HG03045 (cell line): ENCODE results near the gene MESP1.
A peak's percentile ranks its signal among the peaks of the same experiment; 100 is the strongest.

Experiments used
- ATAC-seq: cut with Tn5 transposase; IDR thresholded peaks from one replicate; pipeline ENCODE4 v1.9.1; 2021; ENCODE audit warnings: mild to moderate bottlenecking, moderate library complexity; ENCODE audit not compliant: unreplicated experiment

MESP1 gene

DNA sequence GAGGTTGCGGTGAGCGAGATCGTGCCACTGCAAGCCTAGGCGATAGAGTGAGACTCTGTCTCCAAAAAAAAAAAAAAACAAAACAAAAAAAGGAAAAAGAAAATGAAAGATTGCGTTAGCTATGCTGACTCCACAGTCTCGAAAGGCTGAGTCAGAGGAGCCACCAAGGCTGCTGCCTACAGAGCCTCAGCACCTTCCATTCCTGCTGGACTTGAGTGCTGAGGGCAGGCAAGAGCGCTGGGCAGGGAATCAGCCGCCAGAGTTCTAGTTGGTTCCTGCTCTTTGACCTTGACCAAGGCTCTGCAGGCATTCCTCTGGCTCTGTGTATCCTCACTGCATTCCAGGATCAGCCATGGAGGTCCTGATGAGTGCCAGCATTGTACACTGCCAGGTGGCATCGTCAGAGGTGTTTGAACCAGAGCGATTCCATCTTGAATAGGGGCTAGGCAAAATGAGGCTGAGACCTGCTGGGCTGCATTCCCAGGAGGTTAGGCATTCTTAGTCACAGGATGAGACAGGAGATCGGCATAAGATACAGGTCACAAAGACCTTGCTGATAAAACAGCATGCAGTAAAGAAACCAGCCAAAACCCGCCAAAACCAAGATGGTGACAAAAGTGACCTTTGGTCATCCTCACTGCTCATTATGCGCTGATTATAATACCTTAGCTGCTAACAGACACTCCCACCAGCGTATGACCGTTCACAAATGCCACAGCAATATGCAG lies 31.0 kb upstream of the MESP1 start:
- ATAC-seq = no peak

DNA sequence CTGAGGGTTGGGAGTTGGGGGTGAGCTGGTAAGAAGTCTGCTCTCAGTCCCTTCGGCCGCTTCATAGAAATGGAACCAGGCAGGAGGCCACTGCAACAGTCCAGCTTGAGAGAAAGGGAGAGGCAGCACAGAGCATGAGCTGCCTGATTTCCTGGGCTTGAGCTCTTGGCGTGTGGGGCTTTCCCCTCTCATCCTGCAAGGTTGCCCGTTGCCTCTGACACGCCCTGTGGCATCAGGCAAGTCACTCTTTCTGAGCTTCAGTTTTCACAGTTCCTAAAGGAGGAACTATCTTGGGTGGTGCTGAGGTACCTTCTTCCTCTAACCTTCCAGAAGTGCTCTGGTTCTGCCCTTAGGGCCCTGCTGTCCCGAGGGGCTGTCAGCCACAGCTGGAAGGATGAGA lies 30.0 kb upstream of the MESP1 start:
- no peak for ATAC-seq

DNA sequence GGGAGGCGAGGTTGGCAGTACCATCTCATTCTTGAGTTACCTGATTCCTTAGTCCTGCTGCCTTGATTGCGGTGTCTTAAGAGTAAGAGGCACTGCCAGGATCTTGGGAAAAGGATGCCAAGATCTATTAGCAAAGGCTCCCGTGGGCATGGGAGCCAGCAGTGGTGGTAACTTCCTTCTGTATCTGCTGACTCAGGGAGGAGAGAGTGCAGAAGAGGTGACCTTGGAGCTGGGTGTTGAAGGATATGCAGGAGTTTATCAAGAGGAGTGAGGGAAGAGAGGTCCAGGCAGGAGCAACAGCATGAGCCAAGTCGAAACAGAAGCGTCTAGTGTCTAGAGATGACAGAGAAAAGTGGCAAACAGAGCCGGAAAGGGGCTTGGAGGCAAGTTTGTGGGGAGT lies 29.6 kb upstream of the MESP1 start:
- ATAC-seq = no peak

DNA sequence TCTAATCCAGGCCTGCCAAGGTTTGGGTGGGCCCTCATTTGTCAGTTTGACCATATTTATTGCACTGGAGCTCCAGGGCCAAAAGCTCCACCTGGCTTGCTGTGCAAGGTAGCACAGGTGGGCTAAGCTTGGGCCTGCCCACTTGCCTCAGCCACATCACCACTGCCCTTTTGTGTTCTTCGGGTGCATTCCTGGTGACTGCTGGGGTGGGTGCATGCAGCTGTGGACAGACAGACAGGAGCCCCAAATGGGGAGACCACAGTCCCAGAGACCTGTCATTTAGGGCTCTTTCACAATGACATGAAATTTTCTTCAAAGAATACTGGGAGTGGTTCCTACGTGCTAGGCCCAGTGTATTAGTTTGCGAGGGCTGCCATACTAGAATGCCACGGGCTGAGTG lies 27.8 kb upstream of the MESP1 start:
- ATAC-seq = no peak

DNA sequence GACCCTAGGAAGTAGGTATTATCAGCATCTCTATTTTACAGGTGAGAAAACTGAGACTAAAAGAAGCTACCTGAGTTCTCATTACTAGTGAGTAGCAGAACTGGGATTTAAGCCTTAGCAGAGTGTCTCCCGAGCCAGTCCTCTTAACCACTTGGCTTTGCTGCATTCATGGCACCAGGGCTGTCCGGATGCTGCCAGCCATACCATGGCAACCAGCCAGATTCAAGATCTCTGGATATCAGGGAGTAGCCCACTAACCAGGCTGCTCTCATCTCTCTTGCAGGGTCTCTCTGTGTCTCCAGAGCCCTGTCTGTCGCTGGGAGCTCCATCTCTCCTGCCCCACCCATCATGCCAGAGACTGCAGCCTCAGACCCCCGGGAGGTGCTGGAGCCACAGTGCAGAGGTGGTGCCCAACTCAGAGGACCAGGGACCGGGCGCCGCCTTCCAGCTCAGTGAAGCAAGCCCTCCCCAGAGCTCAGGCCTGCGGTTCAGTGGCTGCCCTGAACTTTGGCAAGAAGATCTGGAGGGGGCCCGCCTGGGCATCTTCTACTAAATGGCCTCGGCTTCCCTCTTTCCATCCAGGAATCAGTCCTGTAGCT lies 26.8 kb upstream of the MESP1 start:
- ATAC-seq = no peak

DNA sequence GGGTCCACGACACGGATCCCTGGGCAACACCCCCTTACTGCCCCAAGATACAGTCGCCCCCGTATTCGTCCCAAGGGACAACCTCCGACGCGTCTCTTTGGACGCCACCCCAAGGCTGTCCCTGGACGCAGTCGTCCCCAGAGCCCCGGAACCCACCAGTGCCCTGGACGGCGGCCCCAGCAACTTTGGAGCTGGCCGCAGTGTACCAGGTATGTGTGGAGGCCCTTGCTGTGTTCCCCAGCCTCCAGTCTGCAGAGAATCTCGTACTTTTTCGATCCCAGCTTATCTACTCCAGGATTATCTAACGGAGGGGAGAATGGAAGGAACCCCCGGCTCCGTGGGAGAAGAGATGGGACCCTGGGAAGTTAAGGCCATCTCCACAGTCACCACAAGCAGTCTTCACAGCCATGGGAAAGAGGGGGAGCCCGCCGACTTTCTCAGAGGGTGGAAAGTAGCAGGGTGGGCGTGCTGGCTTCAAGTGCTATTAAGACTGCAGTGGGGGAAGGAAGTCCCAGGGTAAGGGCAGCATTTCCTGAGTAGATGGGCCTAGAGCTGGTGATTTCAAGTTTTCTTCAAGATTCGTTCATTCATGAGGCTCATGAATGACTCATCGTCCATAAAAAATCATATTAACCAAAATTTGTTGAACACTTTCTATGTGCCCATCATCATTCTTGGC lies 26.2 kb upstream of the MESP1 start:
- ATAC-seq = no peak

DNA sequence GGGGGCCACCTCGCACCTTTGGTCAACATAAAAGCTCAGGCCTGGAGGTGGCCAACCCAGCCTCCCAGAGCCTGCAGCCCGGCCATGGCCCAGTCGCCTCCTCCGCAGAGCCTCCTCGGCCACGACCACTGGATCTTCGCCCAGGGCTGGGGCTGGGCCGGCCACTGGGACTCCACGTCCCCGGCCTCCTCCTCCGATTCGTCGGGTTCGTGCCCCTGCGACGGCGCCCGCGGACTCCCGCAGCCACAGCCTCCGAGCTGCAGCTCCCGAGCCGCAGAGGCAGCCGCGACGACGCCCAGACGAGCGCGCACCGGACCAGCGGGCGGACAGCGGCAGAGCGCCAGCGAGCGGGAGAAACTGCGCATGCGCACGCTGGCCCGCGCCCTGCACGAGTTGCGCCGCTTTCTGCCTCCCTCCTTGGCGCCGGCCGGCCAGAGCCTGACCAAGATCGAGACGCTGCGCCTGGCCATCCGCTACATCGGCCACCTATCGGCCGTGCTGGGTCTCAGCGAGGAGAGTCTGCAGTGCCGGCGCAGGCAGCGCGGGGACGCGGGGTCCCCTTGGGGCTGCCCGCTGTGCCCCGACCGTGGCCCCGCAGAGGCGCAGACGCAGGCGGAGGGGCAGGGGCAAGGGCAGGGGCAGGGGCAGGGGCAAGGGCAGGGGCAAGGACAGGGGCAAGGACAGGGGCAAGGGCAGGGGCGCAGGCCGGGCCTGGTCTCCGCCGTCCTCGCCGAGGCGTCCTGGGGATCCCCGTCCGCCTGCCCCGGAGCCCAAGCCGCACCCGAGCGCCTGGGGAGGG lies 25.4 kb upstream of the MESP1 start, which contains the start of gene MESP2:
MESP2 (plus strand) TSS at position 59 of the 799 bp plus-strand sequence; CDS start at position 85, 26 bp downstream.
- ATAC-seq = peak; percentile 54

DNA sequence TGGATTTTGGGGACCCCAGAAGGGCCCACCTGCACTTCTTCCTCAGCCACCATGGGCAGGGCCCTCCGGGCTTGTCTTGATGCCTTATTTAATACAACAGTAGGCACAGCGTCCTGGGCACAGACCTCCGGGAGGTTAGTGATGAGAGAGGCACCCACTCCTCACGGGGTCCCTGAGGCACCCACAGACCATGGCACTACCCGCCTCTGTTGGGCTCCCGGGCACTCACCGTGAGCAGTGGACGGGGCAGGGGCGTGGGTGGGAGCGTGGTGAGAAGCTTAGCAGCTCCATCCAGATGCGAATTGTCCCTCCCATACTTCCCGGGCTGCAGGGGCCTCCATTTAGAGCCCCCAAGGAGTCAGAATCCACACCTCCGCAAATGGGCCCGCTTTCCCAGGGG lies 24.8 kb upstream of the MESP1 start:
- no peak for ATAC-seq

DNA sequence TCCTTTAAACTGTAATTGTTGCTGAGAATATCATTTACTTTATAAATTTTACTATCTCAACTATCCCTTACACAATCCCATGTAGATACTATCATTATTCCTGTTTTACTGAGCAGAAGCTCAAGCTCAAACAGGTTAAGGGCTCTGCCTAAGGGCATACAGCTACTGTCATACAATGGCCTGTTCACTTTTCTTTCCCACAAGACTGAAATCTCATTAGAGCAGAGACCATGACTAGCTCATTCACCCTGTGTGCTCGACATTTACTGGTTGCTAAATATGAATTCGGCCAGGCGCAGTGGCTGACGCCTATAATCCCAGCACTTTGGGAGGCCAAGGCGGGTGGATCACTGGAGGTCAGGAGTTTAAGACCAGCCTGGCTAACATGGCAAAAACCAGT lies 23.4 kb upstream of the MESP1 start:
- no peak for ATAC-seq

DNA sequence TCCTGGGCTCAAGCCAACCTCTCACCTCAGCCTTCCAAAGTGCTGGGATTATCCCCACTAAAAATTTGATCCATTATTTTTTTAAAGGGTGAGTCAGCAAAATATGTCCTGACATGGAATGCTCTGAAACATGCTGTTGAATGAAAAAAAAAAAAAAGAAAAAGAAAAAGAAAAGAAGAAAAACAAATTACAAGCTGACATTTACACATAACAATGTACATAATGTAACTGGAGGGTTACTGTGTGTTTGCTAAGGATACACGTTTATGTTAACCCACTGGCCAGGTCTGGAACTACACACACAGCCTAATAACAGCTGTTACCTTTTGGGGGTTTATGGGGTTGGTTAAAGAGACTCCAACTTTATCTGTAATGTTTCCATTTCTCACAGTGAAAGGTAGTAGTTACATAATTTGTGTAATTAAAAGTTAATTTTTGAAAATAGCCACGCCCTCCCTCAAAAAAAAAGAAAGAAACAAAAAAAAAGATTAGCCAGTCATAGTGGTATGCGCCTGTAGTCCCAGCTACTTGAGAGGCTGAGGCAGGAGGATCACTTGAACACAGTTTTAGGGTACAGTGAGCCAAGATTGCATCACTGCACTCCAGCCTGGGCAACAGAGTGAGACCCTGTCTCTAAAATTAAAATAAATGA lies 22.0 kb upstream of the MESP1 start:
- no peak for ATAC-seq

DNA sequence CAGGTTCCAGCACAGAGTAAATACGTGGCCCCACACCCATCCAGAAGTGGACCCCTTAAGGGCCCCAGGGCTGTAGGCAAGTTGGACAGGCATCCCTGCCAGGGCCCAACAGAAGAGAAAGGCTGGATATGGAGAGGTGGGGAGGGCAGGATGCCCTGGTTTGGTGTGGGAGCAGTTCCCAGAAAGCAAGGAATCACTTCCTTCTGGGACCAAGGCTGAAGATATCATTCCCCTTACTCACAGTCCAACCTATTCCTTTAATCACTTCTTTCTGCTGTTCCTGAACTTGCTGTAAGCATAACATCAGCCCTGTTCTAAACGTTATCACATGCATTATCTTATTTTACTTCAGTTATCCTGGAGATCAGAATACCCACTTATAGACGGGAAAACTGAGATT lies 19.0 kb upstream of the MESP1 start:
- no peak for ATAC-seq

DNA sequence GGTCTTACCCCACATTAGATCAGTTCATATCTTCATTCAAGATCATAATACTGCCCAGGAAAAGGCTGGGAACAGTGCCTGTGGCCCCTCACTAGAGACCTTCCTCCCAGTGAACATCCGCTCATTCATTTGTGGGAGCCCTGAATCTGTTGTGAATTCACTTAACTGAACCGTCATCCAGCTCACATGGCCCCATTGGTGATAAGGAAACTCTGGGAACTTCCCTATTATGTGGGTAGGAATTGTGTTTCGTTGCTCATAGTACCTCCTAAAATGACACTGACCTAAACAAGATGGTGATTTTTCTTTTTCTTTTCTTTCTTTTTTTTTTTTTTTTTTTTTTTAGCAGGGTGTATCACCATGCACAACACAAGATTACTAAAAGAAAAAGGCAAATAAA lies 18.3 kb upstream of the MESP1 start:
- ATAC-seq = no peak

DNA sequence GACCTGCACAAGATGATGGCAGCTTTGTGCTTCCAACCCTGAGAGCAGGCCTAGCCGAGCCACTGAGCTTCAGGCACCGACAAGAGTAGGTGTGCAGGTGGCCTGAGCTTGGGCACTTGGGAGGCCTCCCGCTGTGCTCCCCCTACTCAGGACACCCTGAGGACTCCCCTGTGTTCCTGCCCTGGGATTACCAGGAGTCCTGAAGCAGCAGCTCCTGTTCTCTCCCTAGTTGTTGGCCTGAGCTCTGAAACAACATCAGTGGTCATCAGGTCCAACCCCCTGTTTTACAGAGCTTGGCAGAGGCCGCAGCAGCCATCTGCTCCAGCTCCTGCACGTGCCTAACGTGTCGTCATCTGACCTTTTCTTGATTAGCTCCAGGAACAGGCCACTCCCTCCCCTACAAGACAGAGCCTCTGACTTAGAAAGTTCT lies 17.0 kb upstream of the MESP1 start:
- ATAC-seq = no peak

DNA sequence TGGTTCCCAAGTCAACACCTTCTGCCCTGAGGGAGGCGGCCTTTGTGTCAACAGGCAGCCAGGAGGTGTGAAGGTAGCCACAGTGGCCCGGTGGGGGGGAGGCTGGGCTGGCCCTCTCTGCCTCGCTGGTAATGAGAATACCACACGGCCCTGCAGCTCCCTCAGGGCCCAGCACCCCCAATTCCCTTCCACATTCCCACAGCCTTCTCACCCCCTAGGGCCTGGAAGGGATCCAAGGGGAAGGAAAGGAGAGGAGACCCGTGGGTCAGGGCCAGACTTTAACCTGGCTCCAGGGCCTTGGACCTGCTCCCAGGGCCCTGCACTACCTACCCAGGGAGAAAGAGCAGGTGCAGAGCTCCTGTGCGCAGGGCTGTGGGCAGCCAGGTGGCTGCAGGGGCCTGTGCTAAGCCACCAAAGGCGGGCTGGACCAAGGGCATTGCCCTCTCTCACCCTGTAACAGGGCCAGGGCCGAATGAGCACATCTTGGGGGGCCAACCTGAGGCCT lies 16.4 kb upstream of the MESP1 start:
- ATAC-seq = no peak

DNA sequence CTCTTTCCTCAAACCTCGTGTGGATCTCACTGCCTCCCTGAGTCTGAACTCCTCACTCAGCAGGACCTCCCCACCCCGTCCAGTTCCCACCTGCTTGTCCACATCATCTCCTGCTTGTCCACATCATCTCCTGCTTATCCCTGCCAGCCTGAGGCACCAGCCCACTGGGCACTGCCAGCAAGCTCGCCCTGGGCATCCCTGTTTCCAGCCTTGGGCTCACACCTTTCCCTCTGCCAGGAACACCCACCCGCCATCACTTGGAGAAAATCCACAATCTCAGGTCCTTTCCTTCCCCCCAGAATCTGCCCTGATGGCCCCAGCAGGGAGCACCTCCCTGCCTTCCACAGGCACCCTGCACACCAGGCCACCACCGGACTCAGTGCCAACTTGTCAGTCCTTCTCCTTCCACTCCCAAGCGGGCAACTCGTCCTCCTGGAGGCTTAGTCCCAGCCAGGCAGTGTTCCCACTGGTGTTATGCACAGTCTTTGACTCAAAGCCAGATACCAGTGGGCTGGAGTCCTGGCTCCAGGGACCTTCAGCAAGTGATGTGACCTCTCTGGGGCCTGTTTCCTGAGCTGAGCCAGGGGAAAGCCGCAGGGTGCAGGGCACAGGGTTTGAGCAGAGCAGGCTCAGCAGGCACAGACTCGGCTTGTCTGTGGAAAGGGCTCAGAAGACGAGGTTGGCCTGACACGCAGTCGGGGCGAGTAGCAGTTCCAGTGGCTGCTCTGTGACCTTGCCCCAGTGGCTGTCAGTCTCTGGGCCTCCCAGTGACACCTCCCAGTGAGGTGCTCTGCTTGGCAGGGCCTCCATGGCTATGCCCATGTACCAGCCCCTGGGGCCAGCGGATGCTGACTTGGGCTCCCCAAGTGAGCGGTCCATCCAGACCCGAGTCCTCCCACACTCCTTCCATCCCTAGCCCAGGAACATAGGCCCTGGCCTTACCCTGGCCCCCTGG lies 15.6 kb upstream of the MESP1 start:
- no peak for ATAC-seq

DNA sequence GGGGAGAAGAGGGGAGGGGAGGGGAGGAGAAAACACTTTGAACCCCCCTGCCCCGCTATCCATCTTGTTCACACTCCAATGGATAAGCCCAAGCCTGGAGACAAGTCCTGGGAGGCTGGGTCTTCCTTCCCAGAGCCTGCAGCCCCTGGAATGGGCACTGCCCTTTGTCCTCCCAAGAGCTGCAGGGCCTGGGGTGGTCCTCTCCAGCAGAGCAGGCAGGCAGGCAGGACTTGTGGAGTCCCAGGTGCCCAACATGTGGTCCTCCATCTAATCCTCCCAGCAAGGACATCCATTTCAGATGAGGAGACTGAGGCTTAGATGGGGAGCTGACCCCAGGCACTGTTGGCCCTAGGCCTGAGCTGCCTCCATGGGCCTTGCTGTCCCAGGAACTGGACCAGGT lies 14.6 kb upstream of the MESP1 start:
- no peak for ATAC-seq

DNA sequence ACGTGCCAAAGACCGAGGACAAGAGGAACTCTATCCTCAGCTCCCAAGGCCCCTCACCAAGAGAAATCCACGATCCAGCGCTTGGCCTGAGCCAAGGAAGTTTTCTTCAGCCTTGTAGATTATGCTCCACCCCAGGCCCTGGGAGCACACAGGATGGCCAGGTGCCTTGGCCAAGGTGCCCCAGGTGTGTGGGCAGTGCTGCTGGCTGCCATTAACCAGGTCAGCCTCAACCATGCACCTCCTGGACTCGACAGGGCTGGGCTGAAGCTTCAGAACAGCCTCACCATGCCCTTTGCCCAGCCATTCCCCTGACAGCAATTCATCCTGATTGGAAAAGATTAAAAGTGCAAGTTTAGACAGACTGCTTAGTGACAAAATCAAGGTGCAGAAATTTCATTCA lies 10.9 kb upstream of the MESP1 start:
- ATAC-seq = no peak

DNA sequence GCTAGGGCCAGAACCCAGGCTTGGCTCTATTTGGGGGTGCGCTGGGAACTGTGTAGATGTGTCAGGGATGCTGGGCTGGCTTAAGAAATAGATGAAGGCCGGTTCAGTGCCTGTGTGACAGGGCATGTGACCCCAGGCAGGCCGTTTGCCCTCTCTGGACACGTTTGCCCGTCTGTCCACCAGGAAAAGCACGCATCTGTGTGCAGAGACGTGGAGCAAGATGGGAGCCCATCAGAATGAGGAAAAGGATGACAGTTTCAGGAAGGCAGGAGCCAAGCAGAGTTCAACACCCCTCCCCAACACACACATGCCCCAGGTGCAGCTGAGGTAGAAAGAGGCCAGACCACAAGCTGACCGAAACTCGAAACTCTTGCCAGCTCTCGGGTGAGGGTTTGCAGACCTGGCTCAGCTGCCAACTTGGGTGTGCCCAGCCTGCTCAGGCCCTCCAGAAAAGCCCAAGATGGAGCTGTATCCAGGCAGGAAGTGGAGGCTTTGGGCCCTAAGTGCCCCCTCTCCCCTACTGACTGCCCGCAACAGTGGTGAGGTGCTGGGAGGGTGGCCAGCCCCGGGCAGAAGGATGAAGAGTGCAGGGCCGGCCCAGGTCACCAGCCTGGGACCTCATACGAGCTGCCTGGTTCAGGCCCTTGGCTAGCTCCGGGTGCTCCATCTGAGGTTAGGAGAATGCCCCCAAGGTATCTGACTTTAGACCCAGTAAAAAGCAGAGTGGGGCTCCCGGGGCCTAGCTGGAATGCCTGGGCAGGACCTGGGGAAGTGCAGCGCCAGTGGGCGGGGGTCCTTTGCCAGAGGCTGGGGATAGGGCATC lies 10.2 kb upstream of the MESP1 start:
- peak; percentile 72 for ATAC-seq
